Measurements from ENCODE around the gene DDAH1.

Gene DDAH1

DNA sequence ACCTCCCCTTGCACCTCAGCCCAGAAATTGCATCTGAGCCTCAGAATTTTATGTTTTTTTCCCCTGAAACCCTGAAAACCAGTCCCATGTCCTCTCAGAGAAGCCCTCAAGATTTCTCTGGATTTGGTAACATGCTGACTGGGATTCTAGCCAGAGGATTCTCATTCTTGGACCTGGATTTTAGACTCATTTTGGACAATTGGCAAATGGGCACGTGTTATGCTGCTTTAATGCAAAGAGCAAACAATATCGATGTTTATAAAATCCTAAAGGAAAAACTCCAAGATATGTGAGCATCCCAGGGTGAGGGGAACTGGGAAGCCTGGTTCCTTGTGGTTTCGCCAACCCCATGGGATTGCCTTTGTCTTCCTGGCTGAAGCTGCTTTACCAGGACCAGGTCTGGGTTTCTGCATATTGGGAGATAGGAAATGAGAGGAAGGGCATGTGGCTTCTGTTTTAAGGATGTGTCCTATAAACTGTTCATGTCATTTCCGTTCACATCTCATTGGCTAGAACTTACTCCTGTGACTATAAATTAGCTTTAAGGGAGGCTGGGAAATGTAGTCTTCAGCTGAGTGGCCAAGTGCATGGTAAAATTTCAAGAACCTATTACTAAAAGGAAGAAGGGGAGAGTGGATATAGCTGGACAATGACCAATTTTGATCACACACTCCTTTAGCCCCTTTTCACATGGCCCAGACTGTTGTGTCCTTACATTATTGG is 161.4 kb downstream of the DDAH1 start:
- DNase-seq (ENCODE audit: low spot score): no peak

DNA sequence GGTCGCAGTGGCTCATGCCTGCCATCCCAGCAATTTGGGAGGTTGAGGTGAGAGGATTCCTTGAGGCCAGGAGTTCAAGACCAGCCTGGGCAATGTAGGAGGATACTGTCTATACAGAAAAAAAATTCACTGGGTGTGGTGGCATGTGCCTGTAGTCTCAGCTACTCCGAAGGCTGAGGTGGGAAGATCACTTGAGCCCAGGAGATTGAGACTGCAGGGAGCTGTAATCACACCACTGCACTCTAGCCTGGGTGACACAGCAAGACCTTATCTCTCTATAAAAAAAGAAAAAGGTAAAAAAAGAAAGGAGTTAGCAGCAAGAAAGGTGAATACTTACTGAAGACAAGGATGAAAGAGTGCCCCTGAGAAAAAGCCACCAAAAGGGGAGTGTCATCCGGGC is 164.8 kb downstream of the DDAH1 start:
- DNase-seq (ENCODE audit: low spot score): no peak

DNA sequence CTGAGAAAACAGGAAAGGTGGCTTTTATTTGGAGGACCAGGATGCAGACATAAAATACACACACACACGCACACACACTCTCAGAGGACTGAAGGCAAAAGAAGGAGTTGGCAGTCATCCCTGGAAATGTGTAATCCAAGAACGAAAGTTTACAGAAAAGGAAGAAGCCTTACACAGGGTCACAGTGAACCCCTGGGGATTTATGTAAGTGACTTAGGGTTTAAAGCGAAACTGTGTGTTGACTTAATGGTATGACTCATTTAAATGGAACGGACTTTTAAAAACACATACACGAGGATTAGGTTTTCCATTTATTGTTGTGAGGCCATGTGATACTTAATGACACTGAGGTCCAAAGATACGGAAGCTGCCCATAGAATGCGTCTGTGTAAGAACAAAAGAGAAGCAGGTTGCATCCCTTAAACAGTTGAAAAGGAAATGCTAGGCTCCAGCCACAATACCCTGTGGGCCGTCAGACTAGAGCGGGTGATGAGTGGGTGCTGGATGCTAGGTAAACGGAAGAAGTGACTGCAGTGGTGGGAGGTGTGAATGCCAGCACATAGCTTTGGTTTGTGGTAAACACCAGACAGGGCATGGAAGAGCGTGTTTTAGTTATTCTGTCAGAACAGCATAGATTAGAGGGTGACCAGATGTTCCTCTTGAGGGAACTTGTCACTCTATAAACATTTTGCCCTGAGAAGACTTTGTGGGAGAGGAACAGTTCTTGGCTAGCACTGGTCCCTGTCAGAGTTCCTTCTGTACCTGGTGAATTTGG is 166.9 kb downstream of the DDAH1 start:
- no peak for DNase-seq (ENCODE audit: low spot score)

DNA sequence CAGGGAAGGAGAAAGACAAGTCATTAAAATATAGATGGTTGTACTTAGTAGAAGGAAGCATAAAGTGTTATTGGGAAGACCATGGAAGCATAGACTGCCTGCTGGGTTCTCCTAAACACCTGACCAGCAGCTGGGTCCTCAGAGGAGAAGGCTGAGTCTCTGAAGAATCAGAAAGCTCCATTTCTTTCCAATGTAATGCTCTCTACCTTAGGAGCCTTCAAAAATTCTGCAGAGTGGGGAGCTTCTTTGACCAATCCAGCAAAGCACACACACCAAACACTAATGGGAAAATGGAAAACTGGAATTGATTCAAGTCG is 167.5 kb downstream of the DDAH1 start:
- no peak for DNase-seq (ENCODE audit: low spot score)

DNA sequence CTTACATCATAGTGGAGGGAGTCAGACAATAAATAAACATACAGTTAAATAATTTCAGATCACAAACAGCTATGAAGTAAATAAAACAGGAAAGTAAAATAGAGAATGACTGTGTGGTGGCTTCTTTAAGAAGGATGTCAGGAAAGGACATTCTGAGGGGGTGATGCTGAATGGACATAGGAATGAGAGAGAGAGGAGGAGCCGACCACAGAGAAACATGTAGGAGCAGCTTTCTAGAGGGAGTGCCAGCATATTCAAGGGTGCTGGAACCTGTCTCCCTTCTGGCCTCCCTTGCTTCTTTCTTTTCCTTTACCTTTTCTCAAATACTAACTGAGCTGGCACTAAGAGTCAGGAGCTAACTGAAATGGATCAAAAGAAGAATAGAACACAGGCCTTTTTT is 168.0 kb downstream of the DDAH1 start:
- no peak for DNase-seq (ENCODE audit: low spot score)

- DNase-seq (ENCODE audit: low spot score): no peak
Observed at GRCh38 chr1:85295654-85296053, 169.3 kb downstream of the DDAH1 start.

DNA sequence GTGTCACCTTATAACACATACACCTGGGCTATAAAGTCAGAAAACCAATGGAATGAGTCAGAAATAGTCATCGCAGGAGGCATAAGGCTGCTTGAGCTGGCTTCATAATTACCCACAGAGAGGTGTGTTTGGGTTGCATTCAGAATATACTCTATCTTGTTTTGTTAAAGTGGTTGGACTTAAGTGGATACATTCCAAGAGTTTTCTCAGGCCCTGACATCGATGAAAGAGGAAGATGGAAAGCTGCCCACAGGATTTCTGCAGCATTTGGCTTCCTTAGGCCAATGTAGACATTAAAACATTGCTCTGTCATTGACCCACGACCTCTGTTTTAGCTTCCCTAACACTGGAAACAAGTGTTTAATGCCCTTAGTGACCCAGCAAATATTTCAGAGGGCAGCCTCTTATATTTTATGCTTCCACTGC is 169.9 kb downstream of the DDAH1 start:
- no peak for DNase-seq (ENCODE audit: low spot score)

GRCh38 chr1:85290826-85291225 is 174.1 kb downstream of the DDAH1 start:
- no peak for DNase-seq (ENCODE audit: low spot score)

DNA sequence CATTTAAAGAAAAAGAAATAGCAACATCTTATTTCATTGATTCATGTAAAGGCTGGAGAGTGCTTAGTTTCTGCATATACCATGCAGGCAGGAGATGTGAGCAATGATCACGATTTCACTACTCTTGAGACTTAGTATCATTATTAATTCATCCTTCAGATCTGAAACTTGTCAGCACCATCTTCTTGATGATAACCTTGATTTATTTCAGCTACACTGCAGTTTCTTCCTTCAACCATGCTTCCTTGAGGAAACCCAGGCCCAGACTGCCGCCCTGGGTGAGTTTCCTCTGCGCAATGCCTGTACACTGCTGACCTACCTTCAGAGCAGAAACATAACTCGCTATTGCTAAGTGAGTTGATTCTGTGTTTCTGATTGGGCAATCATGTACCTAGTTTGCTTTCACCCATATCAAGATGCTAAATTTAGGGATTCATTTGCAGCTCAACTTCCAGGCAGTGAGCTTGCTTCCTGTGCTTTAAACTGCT is 175.1 kb downstream of the DDAH1 start:
- no peak for DNase-seq (ENCODE audit: low spot score)

- no peak for DNase-seq (ENCODE audit: low spot score)
Observed at GRCh38 chr1:85289207-85289847, 175.6 kb downstream of the DDAH1 start.

GRCh38 chr1:85284202-85284601 is 180.8 kb downstream of the DDAH1 start:
- no peak for DNase-seq (ENCODE audit: low spot score)

DNA sequence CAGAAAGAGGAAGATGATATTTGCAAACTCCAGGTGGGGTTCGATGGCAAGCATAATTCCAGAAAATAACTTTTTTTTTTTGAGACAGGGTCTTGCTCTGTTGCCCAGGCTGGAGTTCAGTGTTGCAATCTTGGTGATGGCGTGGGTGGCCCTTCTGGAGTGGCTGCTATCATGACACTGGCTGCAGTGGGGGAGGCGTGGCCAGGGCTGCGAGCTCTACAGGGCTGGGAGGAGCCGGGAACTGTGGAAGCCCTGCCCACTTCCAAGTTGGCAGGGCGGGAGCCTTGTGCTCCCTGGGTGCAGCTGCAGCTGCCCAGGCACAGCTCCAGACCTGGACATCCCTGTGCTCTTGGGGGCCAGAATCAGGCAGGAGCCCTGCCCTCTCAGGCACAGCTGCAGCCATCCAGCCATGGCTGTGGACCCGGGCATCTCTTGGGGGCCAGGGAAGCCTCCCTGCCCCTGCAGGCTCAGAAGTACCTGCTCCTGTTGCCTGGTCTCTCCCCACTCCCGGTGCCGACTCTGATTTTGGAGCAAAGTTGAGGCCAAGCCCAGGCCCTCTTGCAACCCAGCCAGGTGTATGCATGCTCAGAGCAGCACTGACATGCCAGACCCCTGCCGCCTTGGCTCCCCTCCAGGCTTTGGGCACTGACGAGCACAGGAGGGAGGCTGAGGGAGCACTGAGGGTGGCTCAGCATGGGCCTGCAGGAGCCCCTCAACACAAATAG is 181.3 kb downstream of the DDAH1 start:
- no peak for DNase-seq (ENCODE audit: low spot score)

GRCh38 chr1:85282424-85282823 is 182.5 kb downstream of the DDAH1 start:
- no peak for DNase-seq (ENCODE audit: low spot score)

DNA sequence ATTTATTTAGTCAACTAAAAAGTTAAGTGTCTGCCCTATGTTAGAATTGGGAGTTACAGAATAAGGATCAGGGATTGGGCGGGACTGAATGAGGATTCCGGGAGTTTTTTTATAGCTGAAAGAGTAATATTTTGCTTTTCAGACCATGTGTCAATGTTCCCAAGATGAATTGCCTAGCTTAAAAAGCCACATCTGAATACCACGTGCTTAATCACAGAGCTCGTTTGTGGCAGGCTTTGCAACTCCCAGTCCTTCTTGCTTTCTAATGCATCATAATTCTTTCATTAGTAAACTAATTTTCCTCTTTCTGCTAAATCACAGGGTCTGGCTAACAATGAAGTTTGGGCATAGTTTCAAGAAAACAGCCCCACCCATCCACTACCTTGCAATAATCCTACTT is 184.3 kb downstream of the DDAH1 start:
- DNase-seq (ENCODE audit: low spot score): no peak

DNA sequence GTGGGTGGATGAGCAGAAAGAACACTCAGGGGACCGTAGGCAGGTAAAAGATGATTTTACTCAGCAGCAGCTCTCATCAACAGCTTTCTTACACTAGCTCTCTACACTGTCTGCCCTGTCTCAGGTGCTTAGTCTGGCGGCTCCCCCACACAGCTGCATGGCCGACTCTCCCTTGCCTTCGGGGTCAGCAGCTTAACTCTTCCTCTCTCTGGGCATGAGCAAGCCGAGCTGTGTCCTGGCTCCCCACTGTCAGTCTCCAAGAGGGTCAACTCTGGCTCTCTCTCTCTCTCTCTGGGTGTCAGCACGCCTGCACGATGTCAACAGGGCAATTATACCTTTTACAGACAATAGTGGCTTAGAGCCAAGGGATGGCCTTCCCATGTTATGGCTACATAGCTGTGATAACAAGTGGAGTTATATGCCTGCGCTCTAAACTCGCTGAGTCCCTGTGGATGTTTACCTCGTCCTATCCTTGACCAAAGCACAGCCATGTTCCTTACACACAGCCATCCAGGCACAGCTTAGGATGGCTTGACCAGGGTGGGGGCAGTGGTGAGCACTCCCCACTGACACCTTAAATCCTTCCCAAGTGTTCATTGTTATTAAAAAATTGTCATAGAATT is 185.4 kb downstream of the DDAH1 start:
- DNase-seq (ENCODE audit: low spot score): no peak

DNA sequence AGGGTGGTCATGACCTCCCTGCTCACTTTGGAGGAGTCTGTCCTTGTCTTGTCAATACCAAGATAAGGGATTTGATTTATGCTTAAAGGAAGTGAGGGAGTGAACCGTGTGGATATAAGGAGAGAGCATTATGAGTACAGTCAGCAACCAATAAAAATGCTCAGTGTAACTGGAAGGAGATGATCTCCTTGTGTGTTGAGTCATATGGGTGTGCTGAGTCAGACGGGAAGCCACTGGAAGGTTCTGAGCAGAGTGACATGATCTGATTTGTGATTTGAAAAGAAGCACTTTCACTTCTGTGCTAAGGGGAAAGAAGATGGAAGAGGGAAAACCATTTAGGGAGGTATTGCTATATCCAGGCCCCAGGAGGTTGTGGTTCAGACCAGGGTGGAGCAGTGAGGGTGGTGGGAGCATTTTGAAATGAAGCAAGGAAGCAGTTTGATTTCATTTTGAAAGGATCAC is 186.1 kb downstream of the DDAH1 start:
- DNase-seq (ENCODE audit: low spot score): no peak

DNA sequence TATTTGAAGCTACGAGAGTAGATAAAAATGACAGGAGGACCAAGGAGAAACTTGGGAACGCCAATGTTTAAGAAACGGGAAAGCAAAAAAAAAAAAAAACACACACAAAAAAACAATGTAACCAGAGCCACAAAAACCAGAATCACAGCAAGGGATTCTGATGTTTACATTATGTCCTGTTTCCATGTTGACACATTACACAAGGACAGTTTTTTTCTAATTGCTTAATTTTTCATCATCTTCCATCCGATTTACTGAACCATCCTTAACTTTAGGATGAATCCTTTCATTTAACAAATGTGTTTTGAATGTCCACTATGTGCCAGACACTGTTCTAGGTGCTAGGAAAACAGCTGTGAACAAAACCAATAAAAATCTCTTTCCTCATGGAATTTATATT is 187.2 kb downstream of the DDAH1 start:
- no peak for DNase-seq (ENCODE audit: low spot score)

DNA sequence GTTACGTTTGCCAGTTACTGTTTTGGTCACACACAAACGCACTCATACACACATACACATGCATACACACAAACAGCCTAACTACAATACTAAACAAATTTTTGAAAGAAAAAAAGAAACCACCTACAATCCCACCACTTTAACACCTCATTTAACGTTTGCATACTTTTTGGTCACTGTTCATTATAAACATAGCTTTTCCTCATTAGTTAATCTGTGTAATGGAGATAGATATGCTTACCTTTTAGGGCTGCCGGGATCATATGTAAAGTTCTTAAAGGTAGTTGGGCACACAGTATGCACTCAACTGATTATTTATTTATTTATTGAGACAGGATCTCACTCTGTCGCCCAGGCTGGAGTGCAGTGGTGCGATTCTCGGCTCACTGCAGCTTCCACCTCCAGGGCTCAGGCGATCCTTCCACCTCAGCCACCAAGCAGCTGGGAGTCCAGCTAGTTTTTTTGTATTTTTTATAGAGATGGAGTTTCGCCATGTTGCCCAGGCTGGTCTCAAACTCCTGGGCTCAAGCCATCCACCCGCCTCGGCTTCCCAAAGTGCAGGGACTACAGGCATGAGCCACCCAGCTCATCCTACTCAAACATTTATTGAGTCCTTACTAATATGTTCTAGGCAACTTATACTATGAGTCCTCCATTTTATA is 187.8 kb downstream of the DDAH1 start:
- DNase-seq (ENCODE audit: low spot score): no peak

DNA sequence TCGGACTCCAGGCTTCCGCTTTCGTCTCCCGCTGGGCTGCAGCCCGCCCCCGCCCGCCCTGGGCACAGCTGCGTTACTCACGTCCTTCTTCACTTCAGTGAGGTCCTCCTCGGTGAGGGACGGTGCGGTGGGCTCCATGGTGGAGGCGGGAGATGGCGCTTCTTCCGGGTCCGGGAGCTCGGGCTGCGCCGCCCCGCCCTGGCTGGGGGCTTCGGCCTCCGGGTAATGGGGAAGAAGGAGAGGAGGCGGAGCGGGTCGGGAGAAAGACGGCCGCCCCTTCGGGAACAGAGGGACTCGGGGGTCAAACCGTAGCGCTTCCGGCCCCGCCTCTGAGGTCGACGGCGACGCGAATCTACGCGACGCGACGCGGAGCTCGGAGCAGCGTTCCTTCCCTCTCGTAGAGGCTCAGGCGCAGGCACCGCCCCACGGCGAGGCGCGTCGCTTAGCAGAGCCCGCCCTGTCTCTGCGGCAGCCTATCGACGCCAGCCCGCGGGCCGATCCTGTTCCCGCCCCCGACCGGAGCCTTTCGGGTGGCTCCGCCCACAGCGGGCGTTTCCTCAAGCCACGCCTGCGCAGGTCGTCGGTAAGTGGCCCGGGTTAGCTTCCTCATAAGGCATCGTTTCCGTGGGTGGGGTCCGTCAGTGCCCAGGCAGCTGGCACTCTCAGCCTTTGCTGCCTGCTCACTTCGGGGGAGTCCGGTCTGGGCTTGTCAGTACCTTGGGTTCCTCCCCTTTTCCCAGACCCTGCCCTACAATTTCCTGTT is 188.6 kb downstream of the DDAH1 start, which contains the start of gene BCL10:
Gene BCL10 (minus strand): TSS at position 418 of the 763 bp plus-strand sequence. CDS start 280 bp downstream, at position 138.
- DNase-seq (ENCODE audit: low spot score): peak; percentile 78

GRCh38 chr1:85275701-85276214 is 189.2 kb downstream of the DDAH1 start:
- DNase-seq (ENCODE audit: low spot score): no peak

Data from HuH-7.5 (cell line).